ENCODE data around the gene MT2A.

MT2A gene

DNA sequence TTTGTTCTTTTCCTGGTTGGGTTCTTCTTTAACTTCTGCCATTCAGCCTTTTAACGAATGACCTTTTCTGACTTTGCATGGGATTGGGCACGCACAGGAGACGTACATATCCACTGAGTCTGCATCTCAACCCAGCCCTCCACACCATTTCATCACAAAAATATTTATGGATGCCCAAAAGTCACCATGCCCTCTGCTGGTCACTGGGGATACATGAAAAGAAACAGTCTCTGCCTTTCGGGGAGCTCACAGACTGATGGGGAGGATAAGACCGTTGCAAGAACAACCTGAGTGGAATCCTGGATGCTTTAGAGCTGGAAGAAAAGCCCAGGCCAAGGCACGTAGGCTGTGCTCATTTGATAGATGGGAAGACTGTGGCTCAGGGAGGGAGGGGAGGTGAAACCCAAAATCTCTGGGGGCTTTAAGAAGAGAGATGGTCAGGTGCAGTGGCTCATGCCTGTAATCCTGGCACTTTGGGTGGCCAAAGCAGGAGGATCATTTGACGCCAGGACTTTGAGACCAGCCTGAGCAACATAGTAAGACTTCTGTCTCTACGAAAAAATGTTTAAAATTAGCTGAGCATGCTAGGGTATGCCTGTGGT, 7.9 kb upstream of the MT2A start:
- peak; percentile 76 for DNase-seq (ENCODE audit: low spot score)

DNA sequence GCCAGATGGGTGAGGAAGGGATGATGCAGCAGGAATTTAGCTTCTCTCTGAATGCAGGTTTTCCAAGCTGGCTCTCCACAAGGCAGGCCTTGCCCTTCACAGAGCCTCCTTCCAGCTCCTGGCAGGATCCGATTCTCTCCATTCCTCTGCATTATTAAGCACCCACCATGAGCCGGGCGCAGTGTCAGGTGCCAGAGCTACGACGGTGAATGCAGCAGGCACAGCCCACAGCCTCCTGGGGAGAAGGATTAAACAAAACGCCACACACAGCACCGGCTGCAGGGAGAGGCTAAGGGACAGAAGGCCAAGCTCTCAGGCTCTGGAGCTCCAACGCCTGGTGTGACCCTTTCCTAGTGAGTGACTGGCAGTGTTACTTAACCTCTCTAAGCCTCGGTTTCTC, 7.1 kb upstream of the MT2A start:
- DNase-seq (ENCODE audit: low spot score): no peak

DNA sequence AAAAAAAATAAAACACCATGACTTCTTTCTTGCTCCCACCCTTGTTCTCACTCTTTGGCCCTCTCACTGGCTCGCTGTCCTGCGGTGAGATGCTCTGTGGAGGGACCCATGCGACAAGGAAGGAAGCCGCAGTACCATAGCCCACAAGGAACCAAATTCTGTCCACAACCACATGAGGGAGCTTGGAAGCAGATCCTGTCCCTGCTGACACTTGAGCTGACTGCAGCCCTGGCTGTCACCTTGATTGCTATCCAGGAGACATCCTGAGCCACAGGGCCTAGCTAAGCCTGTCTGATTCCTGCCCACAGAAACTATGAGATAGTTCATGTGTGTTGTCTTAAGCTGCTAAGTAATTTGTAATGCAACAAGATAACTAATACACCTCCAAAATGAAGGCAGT, 4.8 kb upstream of the MT2A start:
- peak; percentile 26 for DNase-seq (ENCODE audit: low spot score)

DNA sequence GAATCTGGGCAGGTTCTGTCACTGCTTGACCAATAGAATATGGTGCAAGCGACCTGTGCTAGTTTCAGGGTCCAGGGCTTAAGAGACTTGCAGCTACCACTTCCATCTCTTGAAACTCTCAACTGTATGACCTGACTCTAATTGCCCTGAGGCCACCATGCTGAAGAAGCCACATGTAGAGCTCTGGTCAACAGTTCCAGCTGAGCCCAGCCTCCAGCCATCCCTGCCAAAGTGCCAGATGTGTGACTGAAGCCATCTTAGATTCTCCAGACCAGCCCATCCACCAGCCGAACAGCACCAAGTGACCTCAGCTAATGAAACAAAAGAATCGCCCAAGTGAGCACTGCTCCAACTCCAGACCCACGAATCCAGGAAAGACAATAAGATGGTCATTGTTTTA, 3.4 kb upstream of the MT2A start:
- no peak for DNase-seq (ENCODE audit: low spot score)

DNA sequence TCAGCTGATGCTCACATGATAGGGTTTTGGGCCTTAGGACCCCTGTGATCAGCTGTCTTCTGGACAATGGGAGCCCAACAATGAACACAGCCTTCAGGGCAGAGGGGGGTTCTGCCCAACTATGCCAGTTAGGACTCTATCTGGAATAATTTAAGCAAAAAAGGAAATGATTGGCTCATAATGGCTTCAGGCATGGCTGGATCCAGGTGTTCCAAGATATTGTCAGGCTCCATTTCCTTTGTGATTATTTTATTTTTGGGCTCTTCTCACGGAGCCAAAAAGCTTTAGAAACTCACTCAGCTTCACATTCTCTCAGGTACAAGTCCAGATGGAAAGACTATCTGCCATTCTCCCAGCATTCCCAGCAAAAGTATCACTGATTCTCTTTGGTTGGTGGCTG, 2.9 kb upstream of the MT2A start:
- no peak for DNase-seq (ENCODE audit: low spot score)

DNA sequence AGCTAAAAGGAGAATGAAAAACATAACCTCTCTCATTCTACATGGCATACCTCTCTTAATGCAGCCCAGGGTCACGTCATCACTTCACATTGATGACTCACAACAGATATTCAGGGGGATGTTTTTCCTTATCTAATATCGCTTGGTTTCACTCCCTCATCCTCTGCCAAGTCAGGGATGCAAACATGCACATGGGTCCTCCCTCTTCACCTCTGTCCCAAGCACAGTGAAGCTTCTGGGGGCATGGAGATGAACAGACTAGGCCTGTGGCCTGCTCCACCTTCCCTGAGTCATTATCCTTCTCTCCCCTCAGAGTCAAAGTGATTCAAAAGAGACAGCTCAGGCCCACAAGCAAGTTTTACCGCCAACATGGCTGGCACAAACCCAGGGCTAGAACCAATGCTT, 2.3 kb upstream of the MT2A start:
- DNase-seq (ENCODE audit: low spot score): peak; percentile 72

DNA sequence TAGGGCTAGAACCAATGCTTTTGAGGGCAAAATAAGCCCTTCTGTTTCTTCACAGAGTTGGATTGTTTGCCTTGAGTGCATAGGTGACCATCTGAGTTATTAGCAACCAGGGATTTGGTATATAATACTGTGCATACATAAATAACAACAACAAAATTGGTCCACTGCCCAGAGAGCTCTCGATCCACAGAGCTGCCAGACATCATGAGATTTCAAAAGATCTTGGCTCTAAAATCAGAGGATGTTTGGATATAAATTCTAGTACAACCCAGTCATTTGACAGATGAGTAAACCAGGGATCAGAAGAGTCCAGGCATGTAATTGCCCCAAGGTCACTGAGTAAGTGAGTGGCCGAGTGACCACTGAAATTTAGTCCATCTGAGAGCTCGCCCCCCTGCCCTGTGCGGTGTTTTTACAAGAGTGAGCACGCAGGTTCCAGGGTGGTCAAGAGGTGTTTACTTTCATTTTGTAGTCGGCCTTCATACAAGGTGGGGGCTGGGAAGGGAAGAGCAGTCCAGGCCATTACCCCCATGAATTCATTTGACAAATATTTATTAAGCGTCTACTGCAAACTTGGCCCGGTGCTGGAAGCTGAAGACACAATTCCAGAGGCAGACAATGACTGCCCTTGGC, 1.8 kb upstream of the MT2A start:
- peak; percentile 73 for DNase-seq (ENCODE audit: low spot score)

DNA sequence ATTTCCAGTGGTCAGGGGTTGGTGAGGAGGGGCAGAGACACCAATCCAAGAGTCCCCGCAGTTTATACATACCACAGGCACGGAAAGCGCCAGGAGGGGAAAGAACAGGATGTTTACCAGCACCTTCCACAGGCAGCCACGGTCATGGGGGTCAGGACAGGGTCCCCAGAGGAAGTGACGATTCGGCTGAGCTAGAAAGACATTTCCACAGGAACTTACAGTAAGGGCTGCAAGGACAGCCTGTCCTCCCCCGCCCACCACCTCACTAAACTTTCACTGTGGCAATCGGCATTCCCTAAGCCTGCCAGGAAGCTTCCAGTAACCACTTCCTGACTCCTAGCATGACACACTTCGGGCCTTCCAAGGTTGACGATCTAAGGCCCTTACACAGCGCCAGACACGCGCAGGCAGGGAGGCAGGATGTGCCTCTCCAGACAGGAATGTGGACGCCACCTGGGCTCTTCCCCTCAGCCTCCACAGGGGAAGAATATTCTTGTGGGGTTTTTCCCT, 1.2 kb upstream of the MT2A start:
- peak; percentile 91 for DNase-seq (ENCODE audit: low spot score)

DNA sequence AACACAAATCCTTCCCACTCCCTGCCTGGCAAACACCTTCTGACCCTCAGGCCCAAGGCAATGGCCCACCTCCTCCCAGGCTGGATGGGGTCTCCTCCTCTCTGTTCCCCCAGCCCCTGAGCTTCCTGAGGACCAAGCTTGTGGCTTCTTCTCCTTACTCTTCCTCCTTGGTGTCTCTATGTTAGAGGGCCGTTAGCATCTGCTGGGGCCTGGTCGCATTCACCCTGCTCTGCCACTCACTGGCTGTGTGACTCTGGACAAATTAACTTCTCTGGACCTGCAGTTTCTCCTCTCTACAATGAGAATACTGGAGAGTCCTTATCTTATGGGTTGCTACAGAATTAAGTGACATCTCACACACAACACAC, 725 bp upstream of the MT2A start:
- no peak for DNase-seq (ENCODE audit: low spot score)

DNA sequence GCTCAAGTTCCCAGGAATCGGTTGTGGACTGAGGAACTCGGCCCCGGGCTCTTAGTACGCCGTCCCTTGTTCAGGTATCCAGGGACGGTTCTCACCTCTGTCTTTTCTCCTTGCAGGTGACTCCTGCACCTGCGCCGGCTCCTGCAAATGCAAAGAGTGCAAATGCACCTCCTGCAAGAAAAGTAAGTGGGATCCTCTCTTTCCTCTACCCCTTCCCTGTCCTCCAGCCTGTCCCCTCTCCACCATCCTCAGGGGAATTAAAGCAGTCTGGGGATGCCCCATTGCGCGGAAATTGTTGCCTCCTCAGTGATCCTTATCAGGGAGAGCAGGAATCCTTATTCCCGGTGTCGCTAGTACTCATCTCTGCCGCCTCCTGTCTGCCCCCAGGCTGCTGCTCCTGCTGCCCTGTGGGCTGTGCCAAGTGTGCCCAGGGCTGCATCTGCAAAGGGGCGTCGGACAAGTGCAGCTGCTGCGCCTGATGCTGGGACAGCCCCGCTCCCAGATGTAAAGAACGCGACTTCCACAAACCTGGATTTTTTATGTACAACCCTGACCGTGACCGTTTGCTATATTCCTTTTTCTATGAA, 585 bp downstream of the MT2A start:
- DNase-seq (ENCODE audit: low spot score): no peak

DNA sequence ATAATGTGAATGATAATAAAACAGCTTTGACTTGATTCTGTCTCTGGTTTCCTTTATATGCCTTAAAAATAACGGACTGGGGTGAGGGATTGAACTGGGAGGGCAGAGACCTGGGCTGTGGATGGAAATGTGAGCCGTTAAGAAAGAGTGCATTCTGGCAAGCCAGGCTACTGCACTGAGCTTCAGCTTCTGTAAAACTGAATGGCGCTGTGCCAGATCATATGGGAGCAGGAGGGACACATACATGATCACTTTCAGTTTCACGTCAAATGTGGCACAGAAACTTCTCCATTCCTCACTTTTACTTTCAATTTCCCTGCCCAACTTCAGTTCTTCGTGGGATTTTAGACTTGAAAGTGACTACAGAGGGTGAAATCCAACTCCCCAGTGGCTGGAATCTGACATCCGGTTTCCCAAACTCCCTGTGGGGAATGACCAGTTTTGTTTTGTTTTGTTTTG, 1.1 kb downstream of the MT2A start:
- DNase-seq (ENCODE audit: low spot score): peak; percentile 56

DNA sequence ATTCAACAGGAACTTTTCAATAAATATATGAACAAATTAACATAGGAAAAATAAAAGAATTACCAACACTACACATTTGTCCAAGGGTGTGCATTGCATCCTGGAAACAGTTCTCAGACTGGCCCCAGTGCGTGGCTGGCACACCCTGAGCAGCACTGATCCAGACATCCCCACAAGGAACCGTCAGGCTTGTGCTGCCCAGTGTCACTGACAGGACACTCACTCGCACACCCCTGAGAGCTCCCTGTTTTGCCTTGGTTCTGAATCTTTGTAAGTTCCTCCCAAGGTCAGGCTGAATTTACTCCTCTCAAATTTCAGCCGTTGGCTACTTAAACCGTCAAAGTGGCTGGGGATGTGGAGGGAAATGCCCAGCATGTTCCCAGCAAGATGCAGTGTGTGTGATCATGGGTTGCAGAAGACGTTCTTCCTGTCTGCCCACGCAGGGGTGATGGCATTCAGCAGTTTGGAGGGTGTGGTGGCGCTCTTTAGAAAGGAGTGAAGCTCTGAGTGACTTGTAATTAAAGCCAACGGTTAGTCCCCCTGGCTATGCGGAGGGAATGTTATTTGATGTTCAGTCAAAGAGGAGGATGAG, 1.7 kb downstream of the MT2A start:
- peak; percentile 41 for DNase-seq (ENCODE audit: low spot score)

DNA sequence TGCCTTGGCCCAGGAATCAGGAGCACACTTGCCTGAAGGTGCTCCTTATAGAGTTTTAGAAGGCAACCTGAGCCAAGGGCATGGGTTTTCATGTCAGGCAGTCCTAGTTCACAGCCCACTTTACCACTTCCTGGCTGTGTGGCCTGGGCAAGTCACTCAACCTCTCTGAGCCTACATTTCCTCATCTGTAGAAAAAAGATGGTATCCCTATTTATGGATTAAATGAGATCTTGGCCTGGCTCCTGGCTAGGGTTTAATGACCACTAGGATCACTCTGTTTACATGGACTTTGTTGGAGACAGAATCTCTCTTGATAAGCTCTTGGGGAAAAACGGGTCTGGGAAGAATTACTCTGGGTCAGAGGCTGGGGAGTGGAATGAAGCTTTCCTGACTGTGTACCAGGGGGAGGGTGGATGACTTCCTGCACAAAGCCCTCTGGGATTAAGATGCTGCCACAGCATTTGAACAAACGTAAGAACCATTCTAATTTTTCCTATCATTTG, 2.3 kb downstream of the MT2A start:
- DNase-seq (ENCODE audit: low spot score): no peak

DNA sequence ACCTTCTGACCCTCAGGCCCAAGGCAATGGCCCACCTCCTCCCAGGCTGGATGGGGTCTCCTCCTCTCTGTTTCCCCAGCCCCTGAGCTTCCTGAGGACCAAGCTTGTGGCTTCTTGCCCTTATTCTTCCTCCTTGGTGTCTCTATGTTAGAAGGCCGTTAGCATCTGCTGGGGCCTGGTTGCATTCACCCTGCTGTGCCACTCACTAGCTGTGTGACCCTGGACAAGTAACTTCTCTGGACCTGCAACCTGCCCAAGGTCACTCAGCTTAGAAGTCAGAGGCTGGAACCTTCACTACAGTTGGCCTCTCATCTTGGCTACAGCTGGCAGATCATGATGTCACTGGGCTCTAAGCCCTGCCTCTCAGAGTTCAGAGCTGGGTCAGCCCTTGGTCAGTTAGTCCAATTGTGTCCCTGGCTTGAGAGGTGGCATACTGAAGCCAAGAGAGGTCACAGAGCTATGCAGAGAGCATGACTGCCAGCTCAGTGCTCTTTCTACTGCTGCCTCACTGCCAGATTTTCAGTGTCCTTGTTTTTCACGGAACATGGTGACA, 3.0 kb downstream of the MT2A start:
- DNase-seq (ENCODE audit: low spot score): peak; percentile 51

DNA sequence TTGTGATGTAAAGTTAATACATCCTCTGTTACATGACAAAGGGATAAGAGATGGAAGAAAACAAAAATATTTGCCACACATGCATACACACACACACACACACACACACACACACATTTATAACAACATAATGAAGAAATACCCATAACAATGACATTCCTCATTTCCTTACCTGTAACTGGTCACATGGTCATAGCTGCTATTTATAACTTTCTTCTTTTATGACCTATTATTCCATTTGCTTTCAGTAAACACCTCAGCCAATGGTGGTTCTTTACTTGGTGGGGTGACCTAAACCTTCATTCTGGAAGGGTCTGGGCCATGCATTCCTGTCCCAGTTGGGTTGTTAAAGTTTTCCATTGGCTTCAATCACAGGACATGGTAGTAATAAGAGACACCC, 5.3 kb downstream of the MT2A start:
- DNase-seq (ENCODE audit: low spot score): no peak

DNA sequence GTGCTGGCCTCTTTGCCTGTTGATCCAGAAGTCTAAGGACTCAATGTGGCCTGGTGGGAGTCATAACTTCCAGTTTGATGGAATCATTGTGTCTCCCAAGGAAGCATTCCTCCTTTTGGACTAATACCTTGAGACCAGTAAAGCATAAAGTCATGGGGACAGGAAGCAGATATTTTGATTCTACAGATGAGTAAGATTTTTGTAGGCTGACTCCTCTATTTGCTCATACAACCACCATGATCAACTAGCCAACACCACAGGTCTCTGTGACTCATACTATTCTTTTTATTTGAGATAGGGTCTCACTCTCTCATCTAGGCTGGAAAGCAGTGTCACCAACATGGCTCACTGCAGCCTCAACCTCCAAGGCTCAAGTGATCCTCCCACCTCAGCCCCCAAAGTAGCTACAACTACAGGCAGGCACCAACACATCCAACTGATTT, 6.2 kb downstream of the MT2A start:
- DNase-seq (ENCODE audit: low spot score): no peak

DNA sequence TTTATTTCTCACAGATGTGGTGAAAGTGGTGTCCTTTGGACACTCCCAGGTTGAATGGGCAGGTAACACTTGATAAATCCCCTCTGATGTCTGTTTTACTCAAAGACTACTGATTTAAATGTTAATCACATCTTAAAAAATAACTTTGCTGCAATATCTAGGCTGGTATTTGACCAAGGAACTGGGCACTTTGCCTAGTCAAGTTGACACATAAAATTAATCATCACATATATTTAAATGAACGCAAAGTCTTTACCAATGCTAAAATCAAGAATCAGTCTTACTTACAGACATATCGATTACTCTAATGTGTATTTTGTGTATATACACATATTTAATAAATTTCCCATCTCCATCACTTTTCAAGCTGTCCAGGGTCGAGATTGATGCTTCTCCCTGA, 7.0 kb downstream of the MT2A start:
- DNase-seq (ENCODE audit: low spot score): no peak

DNA sequence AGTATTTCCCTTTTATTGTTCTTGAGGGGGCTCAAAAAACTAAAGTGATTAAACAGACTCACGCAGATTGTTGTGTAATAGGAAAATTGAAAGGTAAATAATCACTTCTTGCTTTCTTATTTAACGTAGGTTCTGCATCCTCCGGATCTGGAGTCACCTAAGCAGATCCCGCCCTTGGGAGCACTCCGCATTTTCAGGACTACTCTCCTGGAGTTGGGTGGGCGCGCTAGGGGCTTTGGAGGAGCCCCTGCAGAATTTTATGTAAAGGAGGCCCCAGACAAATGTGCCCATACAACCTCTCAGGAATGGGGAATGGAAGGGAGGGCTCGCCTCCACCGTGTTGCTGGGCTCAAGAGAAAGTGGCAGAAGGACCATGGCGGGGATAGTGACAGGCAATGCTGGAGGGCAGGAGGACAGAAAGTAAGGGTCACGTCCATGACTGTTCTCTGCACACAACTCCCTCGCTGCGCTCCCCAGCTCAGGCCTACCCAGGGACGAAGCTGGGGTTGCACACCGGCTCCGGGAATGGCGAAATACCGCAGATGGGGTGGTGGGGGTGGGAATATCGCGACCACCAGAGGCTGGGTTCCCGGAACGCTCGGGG, 8.3 kb downstream of the MT2A start:
- no peak for DNase-seq (ENCODE audit: low spot score)

DNA sequence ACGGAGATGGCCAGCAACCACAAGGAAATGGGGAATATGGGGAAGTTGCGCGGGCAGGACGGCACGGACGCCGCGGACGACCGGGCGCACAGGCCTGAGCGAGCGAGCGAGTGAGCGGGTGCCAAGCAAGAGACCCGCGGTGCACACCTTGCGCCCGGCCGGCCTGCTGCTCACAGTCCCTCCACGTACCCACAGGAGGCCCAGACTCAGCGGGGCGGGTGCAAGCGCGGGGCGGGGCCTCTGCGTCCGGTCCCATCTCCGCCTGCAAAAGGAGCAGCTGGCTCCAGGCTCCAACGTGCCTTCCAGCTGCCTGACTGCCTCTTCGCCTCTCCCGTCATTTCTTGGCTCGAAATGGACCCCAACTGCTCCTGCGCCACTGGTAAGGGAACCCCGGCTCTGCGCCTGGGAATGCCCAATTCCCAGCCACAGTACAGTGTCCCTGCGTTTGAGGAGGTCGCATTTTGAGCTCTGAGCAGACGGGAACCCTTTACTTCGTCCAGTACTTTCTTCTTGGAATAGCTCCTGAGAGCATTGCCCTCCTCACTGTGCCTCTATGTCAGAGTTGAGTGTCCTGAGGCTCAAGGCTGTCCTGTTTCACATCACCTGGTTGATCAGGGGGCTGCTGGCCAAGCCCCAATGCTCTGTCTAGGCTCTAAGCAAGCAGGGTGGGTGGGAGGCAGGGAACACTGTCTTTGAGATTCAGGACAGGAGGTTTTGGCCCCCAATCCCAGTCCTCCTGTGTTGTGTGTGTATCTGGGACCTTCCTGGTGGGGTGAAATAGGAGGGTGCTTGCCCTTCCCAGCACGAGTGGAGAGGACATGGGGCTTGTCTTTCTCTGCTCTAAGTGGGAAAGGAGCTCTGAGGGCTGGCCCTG, 9.1 kb downstream of the MT2A start:
- DNase-seq (ENCODE audit: low spot score): peak; percentile 66

DNA sequence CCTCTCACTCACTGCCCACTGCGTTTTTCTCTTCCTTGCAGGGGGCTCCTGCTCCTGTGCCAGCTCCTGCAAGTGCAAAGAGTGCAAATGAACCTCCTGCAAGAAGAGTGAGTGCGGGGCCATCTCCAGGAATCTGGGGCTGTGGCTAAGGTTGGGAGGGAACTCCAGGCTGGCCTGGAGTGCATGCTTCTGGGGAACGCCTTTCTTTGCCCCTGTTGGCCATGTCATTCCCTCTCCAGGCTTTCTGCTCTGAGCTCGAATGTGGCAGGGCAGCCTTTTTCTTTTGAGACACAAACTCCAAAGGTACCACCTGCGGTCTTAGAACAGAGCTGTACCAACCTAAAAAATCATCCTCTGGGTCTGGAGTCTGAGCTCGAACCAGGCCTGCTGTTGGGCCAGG, 9.8 kb downstream of the MT2A start:
- no peak for DNase-seq (ENCODE audit: low spot score)

DNA sequence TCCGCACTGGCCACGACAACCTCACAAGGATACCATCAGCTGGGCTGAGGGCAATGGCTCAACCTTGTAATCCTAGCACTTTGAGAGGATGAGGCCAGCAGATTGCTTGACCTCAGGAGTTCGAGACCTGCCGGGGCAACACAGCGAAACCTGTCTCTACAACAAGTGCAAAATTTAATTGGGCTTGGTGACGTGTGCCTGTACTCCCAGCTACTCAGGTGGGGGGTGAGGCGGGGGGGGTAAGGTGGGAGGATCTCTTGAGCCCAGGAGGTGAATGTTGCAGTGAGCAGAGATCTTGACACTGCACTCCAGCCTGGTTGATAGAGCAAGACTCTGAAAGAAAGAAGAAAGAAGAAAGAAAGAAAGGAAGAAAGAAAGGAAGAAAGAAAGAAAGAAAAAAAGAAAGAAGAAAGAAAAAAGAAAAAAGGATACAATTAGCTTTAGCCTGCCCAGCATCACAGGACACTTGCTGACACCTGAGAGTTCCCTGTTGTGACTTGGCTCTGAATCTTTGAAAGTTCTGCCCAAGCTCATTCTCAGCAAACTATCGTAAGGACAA, 12.0 kb downstream of the MT2A start:
- DNase-seq (ENCODE audit: low spot score): no peak

Measured in AG08395 (cell line).